ENCODE measurements around the gene TRIO. TPM values are rescaled to one million over a fixed set of nuclear protein-coding genes. Genes with fewer than 3 reads are reported as not detected.

The TRIO gene
- total RNA-seq, 1 donor from 2014 or later = 200 TPM

- no peak overlapping the region for H3K4me3 Mint-ChIP-seq (ENCODE audit: unreplicated experiment)
- H3K27me3 Mint-ChIP-seq (ENCODE audit: low read depth) = no peaks in the 10 kb centered on the region
- H3K9me3 Mint-ChIP-seq (ENCODE audit: low read depth) = no peaks in the 10 kb centered on the region
- no peak for DNase-seq (ENCODE audit: low spot score)
- H3K36me3 Mint-ChIP-seq (ENCODE audit: low read depth) = peaks cover 21% of the 10 kb centered on the region
- peaks cover 77% of the 10 kb centered on the region for H3K4me1 Mint-ChIP-seq (ENCODE audit: low read depth)
- no peak for TF ChIP-seq CTCF (IDR thresholded peaks at IDR 0.05)
- H3K27ac Mint-ChIP-seq (ENCODE audit: unreplicated experiment) = peak overlapping the region; percentile 76
These were observed 196.3 kb downstream of the TRIO start for GRCh38 chr5:14339468-14339867.

- Mint-ChIP-seq H3K4me3 (ENCODE audit: unreplicated experiment) (no peak overlapping the region), H3K36me3 (ENCODE audit: low read depth) (peaks cover 16% of the 10 kb centered on the region), H3K27me3 (ENCODE audit: low read depth) (no peaks in the 10 kb centered on the region), H3K9me3 (ENCODE audit: low read depth) (no peaks in the 10 kb centered on the region), H3K4me1 (ENCODE audit: low read depth) (peaks cover 63% of the 10 kb centered on the region), H3K27ac (ENCODE audit: unreplicated experiment) (peak overlapping the region; percentile 43)
- no peak for TF ChIP-seq CTCF (IDR thresholded peaks at IDR 0.05)
- no peak for DNase-seq (ENCODE audit: low spot score)
These were observed 198.6 kb downstream of the TRIO start for GRCh38 chr5:14341571-14342230.

GRCh38 chr5:14342306-14342705 lies 199.2 kb downstream of the TRIO start:
- H3K4me1 Mint-ChIP-seq (ENCODE audit: low read depth) = peaks cover 57% of the 10 kb centered on the region
- H3K9me3 Mint-ChIP-seq (ENCODE audit: low read depth) = no peaks in the 10 kb centered on the region
- H3K36me3 Mint-ChIP-seq (ENCODE audit: low read depth) = peaks cover 14% of the 10 kb centered on the region
- peak overlapping the region; percentile 43 for H3K27ac Mint-ChIP-seq (ENCODE audit: unreplicated experiment)
- no peak for DNase-seq (ENCODE audit: low spot score)
- no peak overlapping the region for H3K4me3 Mint-ChIP-seq (ENCODE audit: unreplicated experiment)
- H3K27me3 Mint-ChIP-seq (ENCODE audit: low read depth) = no peaks in the 10 kb centered on the region
- TF ChIP-seq CTCF (IDR thresholded peaks at IDR 0.05) = no peak

GRCh38 chr5:14343376-14343775 lies 200.2 kb downstream of the TRIO start:
- Mint-ChIP-seq H3K36me3 (ENCODE audit: low read depth) (peaks cover 14% of the 10 kb centered on the region), H3K4me3 (ENCODE audit: unreplicated experiment) (no peak overlapping the region), H3K27ac (ENCODE audit: unreplicated experiment) (peak overlapping the region; percentile 3), H3K27me3 (ENCODE audit: low read depth) (no peaks in the 10 kb centered on the region), H3K9me3 (ENCODE audit: low read depth) (no peaks in the 10 kb centered on the region), H3K4me1 (ENCODE audit: low read depth) (peaks cover 57% of the 10 kb centered on the region)
- no peak for DNase-seq (ENCODE audit: low spot score)
- TF ChIP-seq CTCF (IDR thresholded peaks at IDR 0.05) = no peak

- H3K27ac Mint-ChIP-seq (ENCODE audit: unreplicated experiment) = peak overlapping the region; percentile 39
- DNase-seq (ENCODE audit: low spot score) = no peak
- H3K9me3 Mint-ChIP-seq (ENCODE audit: low read depth) = no peaks in the 10 kb centered on the region
- H3K4me3 Mint-ChIP-seq (ENCODE audit: unreplicated experiment) = no peak overlapping the region
- H3K36me3 Mint-ChIP-seq (ENCODE audit: low read depth) = peaks cover 16% of the 10 kb centered on the region
- H3K27me3 Mint-ChIP-seq (ENCODE audit: low read depth) = no peaks in the 10 kb centered on the region
- no peak for TF ChIP-seq CTCF (IDR thresholded peaks at IDR 0.05)
- H3K4me1 Mint-ChIP-seq (ENCODE audit: low read depth) = peaks cover 34% of the 10 kb centered on the region
These were observed 204.4 kb downstream of the TRIO start for GRCh38 chr5:14347522-14347921.

Measured in chondrocyte (in vitro differentiated cells).